ENCODE measurements around the gene FAM13B.

The FAM13B gene

DNA sequence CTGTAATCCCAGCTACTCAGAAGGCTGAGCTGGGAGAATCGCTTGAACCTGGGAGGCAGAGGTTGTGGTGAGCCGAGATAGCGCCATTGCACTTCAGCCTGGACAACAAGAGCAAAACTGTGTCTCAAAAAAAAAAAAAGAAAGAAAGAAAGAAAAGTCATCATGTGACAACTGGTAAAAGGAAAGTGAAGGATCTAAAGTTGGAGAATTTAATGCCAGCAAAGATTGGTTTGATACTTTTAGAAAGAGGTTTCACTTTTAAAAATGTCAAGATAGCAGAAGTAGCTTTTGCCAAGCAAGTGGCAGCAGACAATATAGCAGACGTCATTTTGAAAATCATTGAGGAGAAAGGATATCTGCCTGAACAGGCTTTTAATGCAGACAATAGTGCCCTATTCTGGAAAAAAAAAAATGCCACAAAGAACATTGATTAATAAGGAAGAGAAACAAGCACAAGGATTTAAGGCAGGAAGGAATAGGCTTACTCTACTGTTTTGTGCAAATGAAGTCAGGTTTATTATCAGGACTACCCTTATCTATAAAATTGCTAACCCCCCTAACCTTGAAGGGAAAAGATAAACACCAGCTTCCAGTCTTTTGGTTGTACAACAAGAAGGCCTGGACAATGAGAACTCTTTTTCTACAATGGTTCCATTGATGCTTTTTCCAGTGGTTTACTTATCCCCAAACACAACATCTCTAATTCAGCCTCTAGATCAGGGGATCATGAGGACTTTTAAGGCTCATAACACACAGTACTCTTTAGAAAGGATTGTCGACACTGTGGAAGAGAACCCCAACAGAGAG is 131.7 kb downstream of the FAM13B start:
- DNase-seq (ENCODE audit: low read depth in 1 of 2, low spot score in 1 of 2), result no peak
- H3K27me3 ChIP-seq (ENCODE audit: insufficient read depth, poor library complexity, severe bottlenecking), result no peaks in the 10 kb centered on the region
- TF ChIP-seq, protein P1, sequence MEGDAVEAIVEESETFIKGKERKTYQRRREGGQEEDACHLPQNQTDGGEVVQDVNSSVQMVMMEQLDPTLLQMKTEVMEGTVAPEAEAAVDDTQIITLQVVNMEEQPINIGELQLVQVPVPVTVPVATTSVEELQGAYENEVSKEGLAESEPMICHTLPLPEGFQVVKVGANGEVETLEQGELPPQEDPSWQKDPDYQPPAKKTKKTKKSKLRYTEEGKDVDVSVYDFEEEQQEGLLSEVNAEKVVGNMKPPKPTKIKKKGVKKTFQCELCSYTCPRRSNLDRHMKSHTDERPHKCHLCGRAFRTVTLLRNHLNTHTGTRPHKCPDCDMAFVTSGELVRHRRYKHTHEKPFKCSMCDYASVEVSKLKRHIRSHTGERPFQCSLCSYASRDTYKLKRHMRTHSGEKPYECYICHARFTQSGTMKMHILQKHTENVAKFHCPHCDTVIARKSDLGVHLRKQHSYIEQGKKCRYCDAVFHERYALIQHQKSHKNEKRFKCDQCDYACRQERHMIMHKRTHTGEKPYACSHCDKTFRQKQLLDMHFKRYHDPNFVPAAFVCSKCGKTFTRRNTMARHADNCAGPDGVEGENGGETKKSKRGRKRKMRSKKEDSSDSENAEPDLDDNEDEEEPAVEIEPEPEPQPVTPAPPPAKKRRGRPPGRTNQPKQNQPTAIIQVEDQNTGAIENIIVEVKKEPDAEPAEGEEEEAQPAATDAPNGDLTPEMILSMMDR (IDR thresholded peaks at IDR 0.05; ENCODE audit: insufficient read depth, low read length), result no peak
- no peak overlapping the region for H3K27ac ChIP-seq (replicated peaks)
- H3K4me3 ChIP-seq (replicated peaks; ENCODE audit: insufficient read depth, low read length), result no peak overlapping the region

DNA sequence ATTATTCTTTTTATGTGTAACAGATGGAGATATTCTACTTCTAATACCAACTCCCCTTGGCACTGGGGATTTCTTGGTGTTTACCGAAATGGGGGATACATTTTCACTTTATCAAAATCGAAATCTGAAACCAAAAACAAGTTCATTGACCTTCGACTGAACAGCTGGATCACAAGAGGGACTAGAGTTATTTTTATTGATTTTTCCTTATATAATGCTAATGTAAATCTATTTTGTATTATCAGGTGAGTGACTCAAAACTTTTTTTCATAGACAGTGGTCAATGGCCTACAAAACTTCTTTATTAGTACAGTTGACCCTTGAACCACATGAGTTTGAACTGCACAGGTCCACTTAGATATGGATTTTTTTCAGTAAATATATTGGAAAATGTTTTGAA is 133.4 kb downstream of the FAM13B start:
- Histone ChIP-seq H3K27me3 (ENCODE audit: insufficient read depth, poor library complexity, severe bottlenecking) (no peaks in the 10 kb centered on the region), H3K27ac (replicated peaks) (no peak overlapping the region), H3K4me3 (replicated peaks; ENCODE audit: insufficient read depth, low read length) (no peak overlapping the region)
- no peak for DNase-seq (ENCODE audit: low read depth in 1 of 2, low spot score in 1 of 2)
- TF ChIP-seq, protein P2, sequence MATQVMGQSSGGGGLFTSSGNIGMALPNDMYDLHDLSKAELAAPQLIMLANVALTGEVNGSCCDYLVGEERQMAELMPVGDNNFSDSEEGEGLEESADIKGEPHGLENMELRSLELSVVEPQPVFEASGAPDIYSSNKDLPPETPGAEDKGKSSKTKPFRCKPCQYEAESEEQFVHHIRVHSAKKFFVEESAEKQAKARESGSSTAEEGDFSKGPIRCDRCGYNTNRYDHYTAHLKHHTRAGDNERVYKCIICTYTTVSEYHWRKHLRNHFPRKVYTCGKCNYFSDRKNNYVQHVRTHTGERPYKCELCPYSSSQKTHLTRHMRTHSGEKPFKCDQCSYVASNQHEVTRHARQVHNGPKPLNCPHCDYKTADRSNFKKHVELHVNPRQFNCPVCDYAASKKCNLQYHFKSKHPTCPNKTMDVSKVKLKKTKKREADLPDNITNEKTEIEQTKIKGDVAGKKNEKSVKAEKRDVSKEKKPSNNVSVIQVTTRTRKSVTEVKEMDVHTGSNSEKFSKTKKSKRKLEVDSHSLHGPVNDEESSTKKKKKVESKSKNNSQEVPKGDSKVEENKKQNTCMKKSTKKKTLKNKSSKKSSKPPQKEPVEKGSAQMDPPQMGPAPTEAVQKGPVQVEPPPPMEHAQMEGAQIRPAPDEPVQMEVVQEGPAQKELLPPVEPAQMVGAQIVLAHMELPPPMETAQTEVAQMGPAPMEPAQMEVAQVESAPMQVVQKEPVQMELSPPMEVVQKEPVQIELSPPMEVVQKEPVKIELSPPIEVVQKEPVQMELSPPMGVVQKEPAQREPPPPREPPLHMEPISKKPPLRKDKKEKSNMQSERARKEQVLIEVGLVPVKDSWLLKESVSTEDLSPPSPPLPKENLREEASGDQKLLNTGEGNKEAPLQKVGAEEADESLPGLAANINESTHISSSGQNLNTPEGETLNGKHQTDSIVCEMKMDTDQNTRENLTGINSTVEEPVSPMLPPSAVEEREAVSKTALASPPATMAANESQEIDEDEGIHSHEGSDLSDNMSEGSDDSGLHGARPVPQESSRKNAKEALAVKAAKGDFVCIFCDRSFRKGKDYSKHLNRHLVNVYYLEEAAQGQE (IDR thresholded peaks at IDR 0.05; ENCODE audit: insufficient replicate concordance, low read depth), result no peak
- TF ChIP-seq POLR2AphosphoS5 (IDR thresholded peaks at IDR 0.05; ENCODE audit: low read depth) (no peak), SPI1 (IDR thresholded peaks at IDR 0.05; ENCODE audit: borderline replicate concordance, low read depth) (no peak), GABPA (IDR thresholded peaks at IDR 0.05; ENCODE audit: low read depth) (no peak)
- TF ChIP-seq, protein P1 (IDR thresholded peaks at IDR 0.05; ENCODE audit: insufficient read depth, low read length), result no peak

GRCh38 chr5:137896560-137896959 is 136.3 kb downstream of the FAM13B start:
- Histone ChIP-seq H3K27ac (replicated peaks) (no peak overlapping the region), H3K4me3 (replicated peaks; ENCODE audit: insufficient read depth, low read length) (no peak overlapping the region), H3K27me3 (ENCODE audit: insufficient read depth, poor library complexity, severe bottlenecking) (no peaks in the 10 kb centered on the region)
- no peak for TF ChIP-seq POLR2AphosphoS5 (IDR thresholded peaks at IDR 0.05; ENCODE audit: low read depth)
- TF ChIP-seq GABPA (IDR thresholded peaks at IDR 0.05; ENCODE audit: low read depth), result no peak
- TF ChIP-seq, protein P1 (IDR thresholded peaks at IDR 0.05; ENCODE audit: insufficient read depth, low read length), result no peak
- TF ChIP-seq SPI1 (IDR thresholded peaks at IDR 0.05; ENCODE audit: borderline replicate concordance, low read depth), result no peak
- TF ChIP-seq, protein P2 (IDR thresholded peaks at IDR 0.05; ENCODE audit: insufficient replicate concordance, low read depth), result no peak
- DNase-seq (ENCODE audit: low read depth in 1 of 2, low spot score in 1 of 2), result no peak

DNA sequence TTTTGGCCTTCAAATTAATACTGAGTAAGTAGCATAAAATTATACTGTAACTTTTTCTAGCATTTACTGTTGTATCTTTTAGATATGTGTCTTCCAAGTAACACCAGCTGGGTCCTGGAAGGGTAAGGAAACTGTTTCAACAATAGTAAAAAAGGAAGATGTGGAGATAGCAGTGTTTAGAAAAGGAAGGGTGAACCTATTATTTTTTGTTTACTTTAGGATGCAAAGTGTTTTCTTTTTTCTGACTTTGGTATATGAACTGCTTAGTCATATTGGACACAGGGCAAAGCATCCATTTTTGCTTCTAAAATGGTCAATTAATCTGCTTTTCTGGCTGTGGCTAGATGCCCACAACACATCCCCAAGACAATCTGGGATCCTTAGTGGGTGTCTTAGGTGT is 138.3 kb downstream of the FAM13B start:
- Histone ChIP-seq H3K27ac (replicated peaks) (no peak overlapping the region), H3K4me3 (replicated peaks; ENCODE audit: insufficient read depth, low read length) (no peak overlapping the region), H3K27me3 (ENCODE audit: insufficient read depth, poor library complexity, severe bottlenecking) (no peaks in the 10 kb centered on the region)
- no peak for DNase-seq (ENCODE audit: low read depth in 1 of 2, low spot score in 1 of 2)
- TF ChIP-seq, protein P2 (IDR thresholded peaks at IDR 0.05; ENCODE audit: insufficient replicate concordance, low read depth), result no peak
- TF ChIP-seq POLR2AphosphoS5 (IDR thresholded peaks at IDR 0.05; ENCODE audit: low read depth) (no peak), GABPA (IDR thresholded peaks at IDR 0.05; ENCODE audit: low read depth) (no peak), SPI1 (IDR thresholded peaks at IDR 0.05; ENCODE audit: borderline replicate concordance, low read depth) (no peak)
- TF ChIP-seq, protein P1 (IDR thresholded peaks at IDR 0.05; ENCODE audit: insufficient read depth, low read length), result no peak
